WERI-Rb-1 (cell line): ENCODE measurements around the gene TAF1C.

ENCODE experiments used
- DNase-seq: peaks from one replicate; pipeline ENCODE4 v3.0.0-alpha.2; 2020
- H3K27ac ChIP-seq: fragments of 250-450 bp; sonication (Bioruptor Pico); 2 replicates; pipeline ENCODE4 v1.5.1; 2020; ENCODE audit warnings: mild to moderate bottlenecking, moderate library complexity
- H3K27me3 ChIP-seq: fragments of 250-450 bp; sonication (Bioruptor Pico); 2 replicates; pipeline ENCODE4 v1.5.1; 2021; ENCODE audit warnings: mild to moderate bottlenecking, low read depth, moderate library complexity; ENCODE audit not compliant: insufficient read depth, severe bottlenecking
- H3K36me3 ChIP-seq: fragments of 250-450 bp; sonication (Bioruptor Pico); 2 replicates; pipeline ENCODE4 v1.5.1; 2020; ENCODE audit warnings: mild to moderate bottlenecking, moderate library complexity
- H3K4me3 ChIP-seq: 2 replicates; pipeline ENCODE4 v1.5.1; 2011; ENCODE audit warnings: low read depth, mild to moderate bottlenecking, control low read depth, low read length
- H3K9me3 ChIP-seq: fragments of 250-450 bp; sonication (Bioruptor Pico); 2 replicates; pipeline ENCODE4 v1.5.1; 2021; ENCODE audit warnings: mild to moderate bottlenecking, moderate library complexity; ENCODE audit not compliant: severe bottlenecking
- TF ChIP-seq, protein P1 (sequence below): IDR thresholded peaks from 2 replicates; pipeline ENCODE4 v1.5.1; 2011; ENCODE audit warnings: low read depth, mild to moderate bottlenecking, control low read depth, inconsistent platforms, low read length

TAF1C gene

DNA sequence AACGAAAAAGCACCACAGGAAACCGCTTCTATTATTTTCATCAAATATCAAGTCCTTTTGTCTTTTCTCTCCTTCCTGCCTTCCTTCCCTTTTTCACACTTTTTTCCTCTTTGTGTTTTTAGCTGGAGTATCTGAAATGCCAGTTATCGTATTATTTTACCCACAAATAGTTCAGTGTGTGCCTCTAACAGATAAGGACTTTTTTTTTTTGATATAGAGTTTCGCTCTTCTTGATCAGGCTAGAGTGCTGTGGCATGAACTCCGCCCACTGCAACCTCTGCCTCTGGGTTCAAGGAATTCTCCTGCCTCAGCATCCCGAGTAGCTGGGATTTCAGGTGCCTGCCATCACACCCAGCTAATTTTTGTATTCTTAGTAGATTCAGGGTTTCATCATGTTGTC lies 31.1 kb downstream of the TAF1C start:
- no peaks in the 10 kb centered on the region for H3K36me3 ChIP-seq
- DNase-seq, result no peak
- H3K27me3 ChIP-seq, result no peaks in the 10 kb centered on the region
- H3K27ac ChIP-seq, result no peak overlapping the region
- no peaks in the 10 kb centered on the region for H3K9me3 ChIP-seq
- H3K4me3 ChIP-seq, result no peak overlapping the region
- TF ChIP-seq, protein P1, sequence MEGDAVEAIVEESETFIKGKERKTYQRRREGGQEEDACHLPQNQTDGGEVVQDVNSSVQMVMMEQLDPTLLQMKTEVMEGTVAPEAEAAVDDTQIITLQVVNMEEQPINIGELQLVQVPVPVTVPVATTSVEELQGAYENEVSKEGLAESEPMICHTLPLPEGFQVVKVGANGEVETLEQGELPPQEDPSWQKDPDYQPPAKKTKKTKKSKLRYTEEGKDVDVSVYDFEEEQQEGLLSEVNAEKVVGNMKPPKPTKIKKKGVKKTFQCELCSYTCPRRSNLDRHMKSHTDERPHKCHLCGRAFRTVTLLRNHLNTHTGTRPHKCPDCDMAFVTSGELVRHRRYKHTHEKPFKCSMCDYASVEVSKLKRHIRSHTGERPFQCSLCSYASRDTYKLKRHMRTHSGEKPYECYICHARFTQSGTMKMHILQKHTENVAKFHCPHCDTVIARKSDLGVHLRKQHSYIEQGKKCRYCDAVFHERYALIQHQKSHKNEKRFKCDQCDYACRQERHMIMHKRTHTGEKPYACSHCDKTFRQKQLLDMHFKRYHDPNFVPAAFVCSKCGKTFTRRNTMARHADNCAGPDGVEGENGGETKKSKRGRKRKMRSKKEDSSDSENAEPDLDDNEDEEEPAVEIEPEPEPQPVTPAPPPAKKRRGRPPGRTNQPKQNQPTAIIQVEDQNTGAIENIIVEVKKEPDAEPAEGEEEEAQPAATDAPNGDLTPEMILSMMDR, result no peak

DNA sequence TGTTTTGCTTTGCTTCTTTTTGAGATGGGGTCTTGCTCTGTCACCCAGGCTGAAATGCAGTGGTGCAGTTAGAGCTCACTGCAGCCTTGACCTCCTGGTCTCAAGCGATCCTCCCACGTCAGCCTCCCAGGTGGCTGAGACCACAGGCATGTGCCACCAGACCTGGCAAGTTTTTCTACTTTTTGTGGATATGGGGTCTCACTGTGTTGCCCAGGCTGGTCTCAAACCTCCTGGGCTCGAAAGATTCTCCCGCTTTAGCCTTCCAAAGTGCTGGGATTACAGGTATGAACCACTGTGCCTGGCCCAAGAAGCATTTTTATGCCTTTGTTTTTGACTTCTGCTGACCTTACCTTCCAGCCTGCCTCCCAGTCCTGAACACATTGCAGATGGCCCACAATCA lies 31.6 kb downstream of the TAF1C start:
- Histone ChIP-seq H3K4me3 (no peak overlapping the region), H3K27me3 (no peaks in the 10 kb centered on the region), H3K9me3 (no peaks in the 10 kb centered on the region), H3K27ac (no peak overlapping the region), H3K36me3 (no peaks in the 10 kb centered on the region)
- TF ChIP-seq, protein P1, result no peak
- DNase-seq, result no peak

DNA sequence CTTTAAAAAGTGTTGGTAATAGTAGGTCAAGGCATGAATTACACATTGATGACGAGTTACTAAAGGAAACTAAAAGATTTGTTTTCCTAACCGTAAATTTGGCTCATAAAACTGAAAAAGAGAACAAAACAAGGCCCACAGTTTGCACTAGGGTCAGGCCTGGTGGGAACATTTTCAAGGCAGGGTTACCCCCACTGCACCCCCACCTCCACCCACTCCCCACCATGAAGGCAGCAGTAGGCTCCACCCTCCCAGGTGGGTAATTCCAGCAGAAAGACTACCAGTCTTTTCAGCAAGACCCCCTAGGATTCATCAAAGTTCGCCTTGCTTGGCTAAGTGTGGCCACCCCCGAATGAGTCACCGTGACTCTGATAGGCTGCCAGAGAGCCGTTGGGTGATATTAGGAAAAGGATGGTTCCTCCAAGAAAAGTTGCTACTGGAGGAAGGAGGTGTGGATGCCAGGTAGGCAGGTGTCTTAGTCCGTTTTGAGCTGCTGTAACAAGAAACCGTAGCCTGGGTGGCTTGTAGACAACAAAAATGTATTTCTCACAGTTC lies 33.1 kb downstream of the TAF1C start:
- H3K36me3 ChIP-seq, result no peaks in the 10 kb centered on the region
- no peak overlapping the region for H3K4me3 ChIP-seq
- no peak overlapping the region for H3K27ac ChIP-seq
- H3K27me3 ChIP-seq, result no peaks in the 10 kb centered on the region
- H3K9me3 ChIP-seq, result no peaks in the 10 kb centered on the region
- TF ChIP-seq, protein P1, result no peak
- no peak for DNase-seq

DNA sequence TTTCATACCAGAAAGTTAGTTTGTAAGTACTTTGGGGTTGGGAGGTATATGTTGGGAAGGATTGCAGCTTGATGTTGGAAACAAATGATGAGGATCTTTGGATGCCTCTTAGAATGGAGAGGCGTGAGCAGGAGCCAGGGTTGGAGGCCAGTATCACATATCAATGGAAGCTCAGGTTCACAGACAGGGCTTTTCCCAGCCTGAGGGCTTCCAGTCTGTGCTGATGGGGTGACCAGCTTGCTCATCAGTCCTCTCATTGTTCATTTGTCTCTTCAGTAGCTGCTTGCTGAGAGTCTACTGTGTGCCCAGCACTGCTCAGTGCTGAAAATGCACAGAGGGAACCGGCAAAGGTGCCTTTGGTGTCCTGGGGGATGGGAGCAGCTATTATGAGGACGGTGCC lies 35.9 kb downstream of the TAF1C start:
- H3K36me3 ChIP-seq, result no peaks in the 10 kb centered on the region
- no peaks in the 10 kb centered on the region for H3K9me3 ChIP-seq
- H3K27me3 ChIP-seq, result no peaks in the 10 kb centered on the region
- TF ChIP-seq, protein P1, result no peak
- no peak overlapping the region for H3K27ac ChIP-seq
- H3K4me3 ChIP-seq, result no peak overlapping the region
- DNase-seq, result no peak

DNA sequence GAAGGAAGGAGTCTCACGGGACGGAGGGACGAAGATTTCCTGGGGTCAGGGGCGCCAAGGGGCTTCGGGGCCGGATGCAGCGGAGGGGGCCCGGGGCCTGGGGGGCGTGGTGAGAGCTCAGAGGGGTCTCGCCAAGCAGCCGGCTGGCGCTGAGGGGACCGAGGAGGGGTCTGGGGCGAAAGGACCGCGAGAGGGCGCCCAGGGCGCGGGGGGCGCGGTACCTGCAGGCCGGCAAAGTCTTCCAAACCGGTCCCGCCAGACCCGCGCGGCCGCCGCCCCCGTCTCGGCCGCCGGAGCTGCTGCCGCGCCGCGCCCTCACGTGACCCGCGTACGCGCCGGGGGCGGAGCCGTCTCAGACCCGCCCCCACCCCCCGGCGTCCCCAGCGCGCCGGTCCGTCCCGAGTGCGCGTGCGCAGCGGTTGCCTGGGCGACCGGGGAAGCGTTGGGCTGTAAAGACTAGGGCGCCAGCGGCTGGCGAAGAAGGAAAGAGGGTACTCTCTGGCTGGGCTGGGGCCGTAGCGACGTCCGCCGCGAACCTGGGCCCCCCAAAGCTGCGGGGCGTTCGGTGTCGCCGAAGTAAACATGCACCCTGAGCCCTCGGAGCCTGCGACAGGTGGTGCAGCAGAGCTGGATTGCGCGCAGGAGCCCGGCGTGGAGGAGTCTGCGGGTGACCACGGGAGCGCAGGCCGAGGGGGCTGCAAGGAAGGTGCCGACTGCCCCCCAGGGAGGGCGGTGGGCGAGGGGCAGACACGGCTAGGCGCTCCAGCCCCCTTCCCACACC lies 41.8 kb downstream of the TAF1C start, which contains the start of the genes DNAAF1 and HSDL1:
DNAAF1 (plus strand) TSS at position 450 of the 781 bp plus-strand sequence; CDS start at position 583, 133 bp downstream.
HSDL1 (minus strand) TSS at position 319 of the 781 bp plus-strand sequence. CDS start 13,856 bp downstream, outside the sequence.
- DNase-seq, result peak; percentile 80
- no peaks in the 10 kb centered on the region for H3K27me3 ChIP-seq
- H3K9me3 ChIP-seq, result no peaks in the 10 kb centered on the region
- H3K36me3 ChIP-seq, result no peaks in the 10 kb centered on the region
- TF ChIP-seq, protein P1, result no peak
- H3K4me3 ChIP-seq, result peak within 1 kb of the TSS; percentile 52
- H3K27ac ChIP-seq, result peak within 1 kb of the TSS; percentile 69
